ENCODE data around the gene HDDC2.

- TF ChIP-seq CTCF (IDR thresholded peaks at IDR 0.05; ENCODE audit: insufficient read depth, low read length) (no peak), POLR2AphosphoS5 (IDR thresholded peaks at IDR 0.05; ENCODE audit: low read depth) (no peak), GABPA (IDR thresholded peaks at IDR 0.05; ENCODE audit: low read depth) (no peak), SPI1 (IDR thresholded peaks at IDR 0.05; ENCODE audit: borderline replicate concordance, low read depth) (no peak), REST (IDR thresholded peaks at IDR 0.05; ENCODE audit: insufficient replicate concordance, low read depth) (no peak)
These were observed 5.5 kb upstream of the HDDC2 start for GRCh38 chr6:125307150-125307838.
